ENCODE measurements around the gene NMT2. TPM values are rescaled to one million over a fixed set of nuclear protein-coding genes. Genes with fewer than 3 reads are reported as not detected.

Gene NMT2
- total RNA-seq, 6 experiments from 2014 or later: 29.4 to 67.3 (median 62.6) TPM

DNA sequence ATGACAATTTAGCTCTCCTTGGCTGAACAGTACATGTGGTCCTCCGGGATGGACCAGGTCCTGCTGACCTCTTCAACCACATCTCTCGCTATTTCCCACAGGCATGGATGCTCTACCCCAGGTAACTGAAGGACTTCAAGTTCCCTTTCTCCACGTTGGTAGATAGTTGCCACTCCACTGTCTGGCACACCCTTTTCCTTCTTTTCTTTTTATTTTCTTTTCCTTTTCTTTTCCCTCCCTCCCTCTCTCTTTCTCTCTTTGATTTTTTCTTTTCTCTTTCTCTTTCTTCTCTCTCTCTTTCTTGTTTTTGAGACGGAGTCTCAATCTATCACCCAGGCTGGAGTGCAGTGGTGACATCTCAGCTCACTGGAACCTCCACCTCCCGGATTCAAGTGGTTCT lies 77.1 kb downstream of the NMT2 start:
- no peak for DNase-seq
- Mint-ChIP-seq H3K4me3 (no peak overlapping the region), H3K27me3 (ENCODE audit: insufficient read depth) (peaks cover 11% of the 10 kb centered on the region), H3K27ac (no peak overlapping the region), H3K36me3 (ENCODE audit: low read depth) (no peaks in the 10 kb centered on the region), H3K4me1 (ENCODE audit: low read depth) (peaks cover 1% of the 10 kb centered on the region), H3K9me3 (no peaks in the 10 kb centered on the region)
- TF ChIP-seq, protein P1, sequence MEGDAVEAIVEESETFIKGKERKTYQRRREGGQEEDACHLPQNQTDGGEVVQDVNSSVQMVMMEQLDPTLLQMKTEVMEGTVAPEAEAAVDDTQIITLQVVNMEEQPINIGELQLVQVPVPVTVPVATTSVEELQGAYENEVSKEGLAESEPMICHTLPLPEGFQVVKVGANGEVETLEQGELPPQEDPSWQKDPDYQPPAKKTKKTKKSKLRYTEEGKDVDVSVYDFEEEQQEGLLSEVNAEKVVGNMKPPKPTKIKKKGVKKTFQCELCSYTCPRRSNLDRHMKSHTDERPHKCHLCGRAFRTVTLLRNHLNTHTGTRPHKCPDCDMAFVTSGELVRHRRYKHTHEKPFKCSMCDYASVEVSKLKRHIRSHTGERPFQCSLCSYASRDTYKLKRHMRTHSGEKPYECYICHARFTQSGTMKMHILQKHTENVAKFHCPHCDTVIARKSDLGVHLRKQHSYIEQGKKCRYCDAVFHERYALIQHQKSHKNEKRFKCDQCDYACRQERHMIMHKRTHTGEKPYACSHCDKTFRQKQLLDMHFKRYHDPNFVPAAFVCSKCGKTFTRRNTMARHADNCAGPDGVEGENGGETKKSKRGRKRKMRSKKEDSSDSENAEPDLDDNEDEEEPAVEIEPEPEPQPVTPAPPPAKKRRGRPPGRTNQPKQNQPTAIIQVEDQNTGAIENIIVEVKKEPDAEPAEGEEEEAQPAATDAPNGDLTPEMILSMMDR (IDR thresholded peaks at IDR 0.05): no peak

DNA sequence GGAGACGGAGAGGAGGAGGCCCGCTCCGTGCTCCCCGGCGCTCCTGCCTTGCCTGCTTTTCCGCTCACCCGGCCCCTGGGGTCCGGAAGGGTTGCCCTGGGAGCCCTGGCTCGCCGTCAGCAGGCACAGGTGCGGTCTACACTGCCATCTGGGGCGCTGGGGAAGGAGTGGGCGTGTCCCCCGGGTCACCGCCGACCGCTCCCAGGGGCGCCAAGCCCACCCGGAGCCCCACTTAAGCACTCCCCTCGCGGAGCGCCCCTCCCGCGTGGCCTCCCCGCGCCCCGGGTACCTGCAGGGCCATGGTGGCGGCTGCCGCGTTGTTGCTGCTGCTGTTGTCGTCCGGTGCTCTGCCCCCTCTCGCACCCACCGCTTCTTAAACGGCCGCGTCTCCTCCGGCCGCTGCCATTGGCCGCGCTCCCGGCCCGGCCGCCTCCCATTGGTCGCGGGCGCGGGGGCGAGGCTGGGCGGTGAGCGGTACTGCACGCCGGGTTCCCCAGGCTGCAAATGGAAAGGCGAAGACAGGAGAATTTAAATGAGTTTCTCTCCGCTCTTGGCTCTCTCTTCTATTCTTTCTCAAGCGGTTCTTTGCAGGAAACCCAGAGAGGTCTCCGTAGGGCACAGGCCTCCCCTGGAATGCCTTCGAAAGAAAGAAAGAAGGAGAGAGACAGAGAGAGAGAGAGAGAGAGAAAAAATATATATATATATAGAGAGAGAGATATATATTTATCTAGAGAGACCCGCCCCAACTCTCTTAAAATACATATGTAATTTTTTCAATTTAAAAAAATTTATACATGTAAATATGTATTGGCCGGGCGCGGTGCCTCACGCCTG lies 79.8 kb downstream of the NMT2 start, which contains the start of gene ACBD7:
ACBD7 (minus strand) TSS at position 349 of the 834 bp plus-strand sequence; CDS start at position 301, 48 bp downstream.
- no peak within 1 kb of the TSS for H3K27ac Mint-ChIP-seq
- no peaks in the 10 kb centered on the region for H3K9me3 Mint-ChIP-seq
- DNase-seq: peak; percentile 55
- peaks cover 5% of the 10 kb centered on the region for H3K27me3 Mint-ChIP-seq (ENCODE audit: insufficient read depth)
- peak within 1 kb of the TSS; percentile 77 for H3K4me3 Mint-ChIP-seq
- TF ChIP-seq, protein P1 (IDR thresholded peaks at IDR 0.05): peak; percentile 71
- H3K4me1 Mint-ChIP-seq (ENCODE audit: low read depth): peaks cover 20% of the 10 kb centered on the region
- no peaks in the 10 kb centered on the region for H3K36me3 Mint-ChIP-seq (ENCODE audit: low read depth)

DNA sequence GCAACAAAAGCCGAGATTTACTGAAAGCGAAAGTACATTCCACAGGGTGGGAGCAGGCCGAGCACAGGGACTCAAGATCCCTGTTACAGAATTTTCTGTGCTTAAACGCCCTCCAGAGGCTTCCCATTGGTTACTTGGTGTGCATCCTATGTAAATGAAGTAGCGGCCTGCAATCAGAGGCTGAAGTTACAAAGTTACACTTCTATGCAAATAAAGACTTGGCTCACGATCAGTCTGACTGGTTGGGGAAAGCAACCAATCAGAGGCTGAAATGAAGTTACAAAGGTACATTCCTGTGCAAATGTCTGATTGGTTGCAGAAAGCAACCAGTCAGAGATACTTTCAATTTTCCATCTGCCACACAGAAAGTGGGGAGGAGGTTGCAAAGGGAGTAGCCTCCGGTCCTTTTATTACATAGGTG lies 84.0 kb downstream of the NMT2 start:
- H3K27ac Mint-ChIP-seq: peak overlapping the region; percentile 52

DNA sequence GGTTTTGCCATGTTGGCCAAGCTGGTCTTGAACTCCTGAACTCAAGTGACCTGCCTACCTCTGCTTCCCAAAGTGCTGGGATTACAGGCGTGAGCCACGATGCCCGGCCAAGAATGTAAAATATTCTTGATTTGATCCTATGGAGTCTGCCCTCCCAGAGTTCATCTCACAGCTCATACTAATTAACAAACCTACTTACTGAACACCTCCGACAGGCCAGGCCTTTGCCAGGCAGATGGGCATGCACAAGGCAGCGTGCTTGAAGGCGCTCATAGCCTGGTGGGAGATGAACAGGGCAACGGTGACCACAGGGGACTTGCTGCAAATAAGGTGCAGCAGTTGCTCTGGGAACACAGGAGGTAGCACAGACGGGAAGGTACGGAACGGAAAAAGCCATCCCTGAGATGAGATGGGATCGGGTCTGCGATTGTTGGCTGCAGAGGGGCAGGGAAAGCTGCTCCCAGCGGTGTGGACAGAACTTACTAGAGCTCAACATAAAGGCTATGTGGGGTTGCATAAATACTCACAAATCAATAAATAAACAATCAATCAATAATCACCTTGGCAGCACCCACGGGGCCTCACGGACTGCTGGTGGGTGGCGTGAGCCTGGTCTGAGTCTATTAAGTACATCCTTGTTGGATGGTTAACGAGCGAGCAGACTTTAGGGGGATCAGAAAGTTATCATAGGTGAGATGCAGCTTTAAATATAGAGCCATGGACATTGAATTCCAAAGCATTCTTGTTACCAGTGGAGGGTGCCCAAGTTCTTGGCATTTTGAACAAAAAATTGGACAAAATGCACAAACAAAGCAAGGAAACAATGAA lies 84.6 kb downstream of the NMT2 start:
- Mint-ChIP-seq H3K4me3 (peak overlapping the region; percentile 89), H3K27ac (peak overlapping the region; percentile 52), H3K9me3 (no peaks in the 10 kb centered on the region), H3K4me1 (ENCODE audit: low read depth) (peaks cover 22% of the 10 kb centered on the region), H3K36me3 (ENCODE audit: low read depth) (no peaks in the 10 kb centered on the region), H3K27me3 (ENCODE audit: insufficient read depth) (peaks cover 3% of the 10 kb centered on the region)
- TF ChIP-seq, protein P1 (IDR thresholded peaks at IDR 0.05): no peak
- DNase-seq: no peak

More for the DNA sequence above, 84.0 kb downstream of the NMT2 start:
- peaks cover 22% of the 10 kb centered on the region for H3K4me1 Mint-ChIP-seq (ENCODE audit: low read depth)
- TF ChIP-seq, protein P1 (IDR thresholded peaks at IDR 0.05): no peak; the same call in 1 of the 2 replicates
- no peaks in the 10 kb centered on the region for H3K9me3 Mint-ChIP-seq
- peak; percentile 94 for DNase-seq
- H3K27me3 Mint-ChIP-seq (ENCODE audit: insufficient read depth): peaks cover 3% of the 10 kb centered on the region
- peak overlapping the region; percentile 89 for H3K4me3 Mint-ChIP-seq
- H3K36me3 Mint-ChIP-seq (ENCODE audit: low read depth): no peaks in the 10 kb centered on the region

DNA sequence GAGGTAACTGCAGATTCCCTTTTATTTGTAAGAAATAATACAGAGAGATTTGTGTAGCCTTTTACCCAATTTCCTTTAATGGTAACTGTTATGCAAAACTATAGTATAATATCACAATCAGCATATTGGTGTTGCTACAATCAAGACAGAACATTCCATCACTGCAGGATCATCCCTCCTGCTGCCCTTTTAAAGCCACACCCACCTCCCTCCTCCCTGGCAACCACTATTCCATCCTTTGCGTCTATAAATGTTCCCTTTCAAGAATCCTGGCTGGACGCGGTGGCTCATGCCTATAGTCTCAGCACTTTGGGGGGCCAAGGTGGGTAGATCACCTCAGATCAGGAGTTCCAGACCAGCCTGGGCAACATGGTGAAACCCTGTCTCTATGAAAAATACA lies 93.1 kb downstream of the NMT2 start:
- Mint-ChIP-seq H3K27ac (no peak overlapping the region), H3K4me3 (no peak overlapping the region), H3K9me3 (peaks cover 7% of the 10 kb centered on the region; the same call in 1 of the 2 replicates)

More for the DNA sequence above, 93.1 kb downstream of the NMT2 start:
- DNase-seq: no peak
- Mint-ChIP-seq H3K27me3 (ENCODE audit: insufficient read depth) (peaks cover 10% of the 10 kb centered on the region), H3K4me1 (ENCODE audit: low read depth) (no peaks in the 10 kb centered on the region), H3K36me3 (ENCODE audit: low read depth) (peaks cover 12% of the 10 kb centered on the region; the same call in 1 of the 2 replicates)
- TF ChIP-seq, protein P1 (IDR thresholded peaks at IDR 0.05): no peak
